Suprapubic skin (tissue), 4 donors: ENCODE measurements around the gene ZNF521. TPM values are rescaled to one million over a fixed set of nuclear protein-coding genes. Genes with fewer than 3 reads are reported as not detected.

Experiments used
- DNase-seq, 2 donors: peaks; one replicate each; pipeline ENCODE4 v3.0.0-alpha.2; 2019; ENCODE audit warnings: low spot score in 2 of 2
- H3K27ac ChIP-seq: fragments of 200-600 bp; sonication (generic); one replicate; pipeline ENCODE4 v1.5.1; 2019
- H3K27me3 ChIP-seq: fragments of 200-600 bp; sonication (generic); one replicate; pipeline ENCODE4 v1.5.1; 2019
- H3K36me3 ChIP-seq: fragments of 200-600 bp; sonication (generic); one replicate; pipeline ENCODE4 v1.5.1; 2019
- H3K4me1 ChIP-seq: fragments of 200-600 bp; sonication (generic); one replicate; pipeline ENCODE4 v1.5.1; 2019
- H3K4me3 ChIP-seq: fragments of 200-600 bp; sonication (generic); one replicate; pipeline ENCODE4 v1.5.1; 2019; ENCODE audit warnings: mild to moderate bottlenecking
- H3K9me3 ChIP-seq: fragments of 200-600 bp; sonication (generic); one replicate; pipeline ENCODE4 v1.5.1; 2019
- EP300 ChIP-seq: sonication (generic); formaldehyde crosslinking; IDR thresholded peaks from one replicate; pipeline ENCODE4 v1.6.1; 2017; ENCODE audit warnings: antibody characterized with exemption
- POLR2A ChIP-seq, 2 donors: fragments of 450-650 bp; IDR thresholded peaks; one replicate each; pipeline ENCODE4 v1.6.1; 2017; ENCODE audit warnings: antibody characterized with exemption in 2 of 2, mild to moderate bottlenecking in 2 of 2, moderate library complexity in 2 of 2
- POLR2AphosphoS5 ChIP-seq, 3 donors: sonication (generic); formaldehyde crosslinking; IDR thresholded peaks; one replicate each; pipeline ENCODE4 v1.6.1; 2017; ENCODE audit warnings: antibody characterized with exemption in 3 of 3
- WGBS: methylation state at CpG from one replicate; pipeline ENCODE4 v1.1.5; 2018; 5-methylcytosine and 5-hydroxymethylcytosine counted together
- total RNA-seq, 4 donors: library from RNA; depleted of rRNA; stranded (reverse); fragments of >200 nt; gene quantifications; one replicate each; pipeline ENCODE4 v1.1.0, GENCODE V29; 2016
- TF ChIP-seq, protein P1 (sequence below), 2 donors: fragments of 200-600 bp in 1 of 2; fragments of 450-650 bp in 1 of 2; sonication (generic) in 1 of 2; IDR thresholded peaks; one replicate each; pipeline ENCODE4 v1.5.1; 2016 to 2019; ENCODE audit warnings: antibody characterized with exemption in 2 of 2, mild to moderate bottlenecking in 1 of 2, moderate library complexity in 1 of 2

Gene ZNF521
- total RNA-seq, 4 donors from 2014 or later: 6.4 to 13.2 (median 10.1) TPM

DNA sequence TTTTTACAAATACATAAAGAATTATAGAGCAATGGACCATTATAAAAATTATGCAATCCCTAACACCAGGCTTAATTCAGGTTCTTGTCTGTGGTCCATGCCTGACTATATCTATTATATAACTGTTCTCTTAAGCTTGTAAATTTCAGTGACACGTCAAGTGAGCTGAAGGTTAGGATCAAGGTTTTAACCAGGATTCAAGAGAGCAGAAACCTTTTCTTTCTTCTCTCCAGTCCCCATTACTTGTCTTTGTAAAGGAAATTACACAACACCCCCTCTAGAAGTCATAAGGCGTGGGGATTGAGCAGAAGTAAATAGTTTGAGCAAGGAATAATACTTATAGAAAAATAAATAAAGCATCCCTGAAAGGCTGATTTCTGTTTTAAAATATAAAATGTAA is 122.0 kb downstream of the ZNF521 start:
- Histone ChIP-seq H3K9me3 (no peaks in the 10 kb centered on the region), H3K4me1 (peaks cover 23% of the 10 kb centered on the region), H3K27ac (peak overlapping the region; percentile 76), H3K27me3 (no peaks in the 10 kb centered on the region), H3K36me3 (peaks cover 6% of the 10 kb centered on the region), H3K4me3 (no peak overlapping the region)
- no peak for DNase-seq
- 80% methylated on average over 2 of the region's 2 CpGs for WGBS
- TF ChIP-seq, protein P1, sequence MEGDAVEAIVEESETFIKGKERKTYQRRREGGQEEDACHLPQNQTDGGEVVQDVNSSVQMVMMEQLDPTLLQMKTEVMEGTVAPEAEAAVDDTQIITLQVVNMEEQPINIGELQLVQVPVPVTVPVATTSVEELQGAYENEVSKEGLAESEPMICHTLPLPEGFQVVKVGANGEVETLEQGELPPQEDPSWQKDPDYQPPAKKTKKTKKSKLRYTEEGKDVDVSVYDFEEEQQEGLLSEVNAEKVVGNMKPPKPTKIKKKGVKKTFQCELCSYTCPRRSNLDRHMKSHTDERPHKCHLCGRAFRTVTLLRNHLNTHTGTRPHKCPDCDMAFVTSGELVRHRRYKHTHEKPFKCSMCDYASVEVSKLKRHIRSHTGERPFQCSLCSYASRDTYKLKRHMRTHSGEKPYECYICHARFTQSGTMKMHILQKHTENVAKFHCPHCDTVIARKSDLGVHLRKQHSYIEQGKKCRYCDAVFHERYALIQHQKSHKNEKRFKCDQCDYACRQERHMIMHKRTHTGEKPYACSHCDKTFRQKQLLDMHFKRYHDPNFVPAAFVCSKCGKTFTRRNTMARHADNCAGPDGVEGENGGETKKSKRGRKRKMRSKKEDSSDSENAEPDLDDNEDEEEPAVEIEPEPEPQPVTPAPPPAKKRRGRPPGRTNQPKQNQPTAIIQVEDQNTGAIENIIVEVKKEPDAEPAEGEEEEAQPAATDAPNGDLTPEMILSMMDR (IDR thresholded peaks at IDR 0.05): no peak
- TF ChIP-seq POLR2A (IDR thresholded peaks at IDR 0.05): no peak
- TF ChIP-seq EP300: no peak
- TF ChIP-seq POLR2AphosphoS5 (IDR thresholded peaks at IDR 0.05): no peak

GRCh38 chr18:25229081-25229480 is 122.9 kb downstream of the ZNF521 start:
- H3K4me3 ChIP-seq: no peak overlapping the region
- H3K27ac ChIP-seq: peak overlapping the region; percentile 57
- TF ChIP-seq, protein P1 (IDR thresholded peaks at IDR 0.05): no peak
- TF ChIP-seq POLR2AphosphoS5 (IDR thresholded peaks at IDR 0.05) (no peak), POLR2A (IDR thresholded peaks at IDR 0.05) (no peak), EP300 (no peak)
- DNase-seq: no peak
- H3K27me3 ChIP-seq: no peaks in the 10 kb centered on the region
- H3K9me3 ChIP-seq: no peaks in the 10 kb centered on the region
- peaks cover 23% of the 10 kb centered on the region for H3K4me1 ChIP-seq
- WGBS: 17% methylated on average over 3 of the region's 3 CpGs
- peaks cover 6% of the 10 kb centered on the region for H3K36me3 ChIP-seq

- no peak for TF ChIP-seq POLR2AphosphoS5 (IDR thresholded peaks at IDR 0.05)
- TF ChIP-seq EP300: no peak
- TF ChIP-seq POLR2A (IDR thresholded peaks at IDR 0.05): no peak
- TF ChIP-seq, protein P1 (IDR thresholded peaks at IDR 0.05): no peak
- H3K27ac ChIP-seq: peak overlapping the region; percentile 57
- peaks cover 22% of the 10 kb centered on the region for H3K4me1 ChIP-seq
These were observed 123.6 kb downstream of the ZNF521 start for GRCh38 chr18:25228410-25228809.

DNA sequence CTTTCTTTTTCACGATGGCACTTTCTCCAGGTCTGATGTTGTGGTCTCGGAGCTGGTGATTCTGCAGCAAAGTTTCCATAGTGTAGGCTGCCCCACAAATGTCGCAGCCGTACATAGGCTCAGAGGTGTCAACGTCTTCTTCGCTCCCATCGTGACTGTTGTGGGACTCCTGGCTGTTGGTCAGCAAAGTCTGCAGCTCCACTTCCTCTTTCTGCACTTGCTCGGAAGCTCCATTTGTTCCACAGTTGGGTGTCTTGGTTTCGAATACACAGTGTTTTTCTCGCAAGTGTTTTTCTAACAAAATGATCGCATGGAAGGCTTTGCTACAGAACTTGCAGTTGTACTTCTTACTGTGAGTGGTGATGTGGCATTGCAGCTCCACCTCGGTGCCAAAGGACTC is 126.8 kb downstream of the ZNF521 start:
- H3K9me3 ChIP-seq: no peaks in the 10 kb centered on the region
- H3K4me3 ChIP-seq: no peak overlapping the region
- no peak for DNase-seq
- no peak for TF ChIP-seq POLR2AphosphoS5 (IDR thresholded peaks at IDR 0.05)
- TF ChIP-seq, protein P1 (IDR thresholded peaks at IDR 0.05): no peak
- no peak for TF ChIP-seq EP300
- no peak for TF ChIP-seq POLR2A (IDR thresholded peaks at IDR 0.05)
- peaks cover 8% of the 10 kb centered on the region for H3K4me1 ChIP-seq
- WGBS: 87% methylated on average over 12 of the region's 12 CpGs
- peaks cover 6% of the 10 kb centered on the region for H3K36me3 ChIP-seq
- H3K27ac ChIP-seq: no peak overlapping the region
- H3K27me3 ChIP-seq: no peaks in the 10 kb centered on the region

More at GRCh38 chr18:25228410-25228809, 123.6 kb downstream of the ZNF521 start:
- 41% methylated on average over 1 of the region's 1 CpG for WGBS
- no peaks in the 10 kb centered on the region for H3K27me3 ChIP-seq
- peaks cover 6% of the 10 kb centered on the region for H3K36me3 ChIP-seq
- H3K9me3 ChIP-seq: no peaks in the 10 kb centered on the region
- H3K4me3 ChIP-seq: no peak overlapping the region
- no peak for DNase-seq

GRCh38 chr18:25223899-25224886 is 127.8 kb downstream of the ZNF521 start:
- Histone ChIP-seq H3K36me3 (peaks cover 6% of the 10 kb centered on the region), H3K27ac (peak overlapping the region; percentile 19), H3K4me3 (no peak overlapping the region), H3K9me3 (no peaks in the 10 kb centered on the region), H3K4me1 (no peaks in the 10 kb centered on the region), H3K27me3 (no peaks in the 10 kb centered on the region)
- WGBS: 83% methylated on average over 23 of the region's 23 CpGs
- DNase-seq: no peak
- TF ChIP-seq EP300: no peak
- TF ChIP-seq POLR2AphosphoS5 (IDR thresholded peaks at IDR 0.05): no peak
- TF ChIP-seq, protein P1 (IDR thresholded peaks at IDR 0.05): no peak
- no peak for TF ChIP-seq POLR2A (IDR thresholded peaks at IDR 0.05)
